CD14-positive monocyte (primary cell): ENCODE measurements around the gene IL15RA. TPM values are rescaled to one million over a fixed set of nuclear protein-coding genes. Genes with fewer than 3 reads are reported as not detected.

Source experiments
- DNase-seq, 3 donors: peaks; one replicate each; pipeline ENCODE4 v3.0.0-alpha.2; 2011 to 2022
- H2AFZ ChIP-seq: 2 replicates; pipeline ENCODE4 v1.6.0; 2012; ENCODE audit warnings: mild to moderate bottlenecking, low read depth, low read length, inconsistent platforms; ENCODE audit not compliant: insufficient read depth, poor library complexity, severe bottlenecking
- H3K27ac ChIP-seq, 2 donors: 1 replicate in 1 of 2; 2 replicates in 1 of 2; pipeline ENCODE4 v1.5.1; 2012 to 2013; ENCODE audit warnings: low read length in 2 of 2, control low read depth in 1 of 2, inconsistent platforms in 1 of 2, low read depth in 1 of 2, mild to moderate bottlenecking in 1 of 2
- H3K27me3 ChIP-seq, 2 donors: one replicate each; pipeline versions ENCODE4 v1.6.0 to v1.6.1; 2011 to 2013; ENCODE audit warnings: low read length in 2 of 2; ENCODE audit not compliant: control insufficient read depth in 2 of 2, insufficient read depth in 2 of 2
- H3K36me3 ChIP-seq, 2 donors: replicated peaks in 1 of 2; 1 replicate in 1 of 2; 2 replicates in 1 of 2; pipeline versions ENCODE4 v1.5.1 to v1.6.1; 2012 to 2013; ENCODE audit warnings: low read length in 2 of 2, control low read depth in 1 of 2, inconsistent platforms in 1 of 2, mild to moderate bottlenecking in 1 of 2; ENCODE audit not compliant: insufficient read depth in 2 of 2, control insufficient read depth in 1 of 2
- H3K4me1 ChIP-seq, 2 donors: 1 replicate in 1 of 2; 2 replicates in 1 of 2; pipeline versions ENCODE4 v1.5.1 to v1.6.1; 2012 to 2013; ENCODE audit warnings: low read length in 2 of 2, control low read depth in 1 of 2, inconsistent platforms in 1 of 2, mild to moderate bottlenecking in 1 of 2, moderate library complexity in 1 of 2; ENCODE audit not compliant: insufficient read depth in 2 of 2, control insufficient read depth in 1 of 2
- H3K4me2 ChIP-seq: replicated peaks from 2 replicates; pipeline ENCODE3; 2012; ENCODE audit warnings: low read length, moderate library complexity, mild to moderate bottlenecking; ENCODE audit not compliant: poor library complexity, severe bottlenecking; ENCODE audit errors: extremely low read depth
- H3K4me3 ChIP-seq, 3 experiments: fragments of 200-600 bp in 1 of 3; sonication (generic) in 1 of 3; replicated peaks in 1 of 3; 1 replicate in 2 of 3; 2 replicates in 1 of 3; pipeline ENCODE4 v1.5.1; 2011 to 2013; ENCODE audit warnings: low read length in 3 of 3, mild to moderate bottlenecking in 3 of 3, control low read depth in 2 of 3, low read depth in 2 of 3, inconsistent platforms in 1 of 3, moderate library complexity in 1 of 3
- H3K79me2 ChIP-seq: 2 replicates; pipeline ENCODE4 v1.6.0; 2012; ENCODE audit warnings: mild to moderate bottlenecking, control low read depth, inconsistent platforms, low read length, moderate library complexity; ENCODE audit not compliant: insufficient read depth
- H3K9ac ChIP-seq: 2 replicates; pipeline ENCODE4 v1.6.0; 2017; ENCODE audit warnings: low read length, mild to moderate bottlenecking; ENCODE audit not compliant: insufficient read depth, poor library complexity, severe bottlenecking
- H3K9me3 ChIP-seq, 2 donors: replicated peaks in 1 of 2; 1 replicate in 1 of 2; 2 replicates in 1 of 2; pipeline versions ENCODE4 v1.5.1 to v1.6.1; 2012 to 2013; ENCODE audit warnings: low read length in 2 of 2, control low read depth in 1 of 2; ENCODE audit not compliant: control insufficient read depth in 1 of 2, insufficient read depth in 1 of 2
- H4K20me1 ChIP-seq: 2 replicates; pipeline ENCODE4 v1.6.0; 2012; ENCODE audit warnings: mild to moderate bottlenecking, low read length, control low read depth, moderate library complexity; ENCODE audit not compliant: insufficient read depth
- H3K27ac Mint-ChIP-seq, 7 donors: one replicate each; pipeline ENCODE4 v1.8.0; 2020; ENCODE audit warnings: mild to moderate bottlenecking in 7 of 7, mixed read lengths in 7 of 7, moderate library complexity in 6 of 7, inconsistent platforms in 2 of 7
- H3K27me3 Mint-ChIP-seq, 3 donors: one replicate each; pipeline ENCODE4 v1.8.0; 2021 to 2022; ENCODE audit warnings: low read depth in 3 of 3, mild to moderate bottlenecking in 3 of 3, mixed read lengths in 3 of 3, moderate library complexity in 3 of 3, inconsistent platforms in 1 of 3
- H3K36me3 Mint-ChIP-seq, 2 donors: one replicate each; pipeline ENCODE4 v1.8.0; 2020; ENCODE audit warnings: mixed read lengths in 2 of 2, inconsistent platforms in 1 of 2, mild to moderate bottlenecking in 1 of 2
- H3K4me1 Mint-ChIP-seq: one replicate; pipeline ENCODE4 v1.8.0; 2020; ENCODE audit warnings: mild to moderate bottlenecking, mixed read lengths
- H3K4me3 Mint-ChIP-seq, 2 donors: one replicate each; pipeline ENCODE4 v1.8.0; 2020; ENCODE audit warnings: mild to moderate bottlenecking in 2 of 2, mixed read lengths in 2 of 2, moderate library complexity in 1 of 2
- H3K9me3 Mint-ChIP-seq, 7 donors: one replicate each; pipeline ENCODE4 v1.8.0; 2020 to 2022; ENCODE audit warnings: mixed read lengths in 7 of 7, mild to moderate bottlenecking in 6 of 7, moderate library complexity in 6 of 7, inconsistent platforms in 2 of 7
- WGBS: methylation state at CpG from one replicate; pipeline ENCODE4 v1.1.5; 2013; ENCODE audit warnings: missing lambda C conversion rate; ENCODE audit not compliant: insufficient coverage; 5-methylcytosine and 5-hydroxymethylcytosine counted together
- intact Hi-C, 2 donors: fragments of 100-400 bp; cut with micrococcal nuclease; formaldehyde crosslinking; loops; one replicate each; pipeline versions ENCODE4 v1.15.0 to v1.15.1; 2023
- polyA plus RNA-seq, 3 donors: library from polyadenylated mRNA; depleted of rRNA in 1 of 3; unstranded in 2 of 3; stranded (reverse) in 1 of 3; fragments of 300-500 nt in 2 of 3; fragments of >200 nt in 1 of 3; fragmentation: Illumina TruSeq in 2 of 3; gene quantifications; 1 replicate in 2 of 3; 2 replicates in 1 of 3; pipeline ENCODE4 v1.2.3, GENCODE V29; 2012 to 2021
- TF ChIP-seq, protein P1 (sequence below): fragments of 200-600 bp; IDR thresholded peaks from one replicate; pipeline ENCODE4 v1.8.0; 2022; ENCODE audit warnings: antibody characterized with exemption, mild to moderate bottlenecking

The IL15RA gene
- polyA plus RNA-seq, 3 donors: 12.4 to 23.1 (median 12.6) TPM

DNA sequence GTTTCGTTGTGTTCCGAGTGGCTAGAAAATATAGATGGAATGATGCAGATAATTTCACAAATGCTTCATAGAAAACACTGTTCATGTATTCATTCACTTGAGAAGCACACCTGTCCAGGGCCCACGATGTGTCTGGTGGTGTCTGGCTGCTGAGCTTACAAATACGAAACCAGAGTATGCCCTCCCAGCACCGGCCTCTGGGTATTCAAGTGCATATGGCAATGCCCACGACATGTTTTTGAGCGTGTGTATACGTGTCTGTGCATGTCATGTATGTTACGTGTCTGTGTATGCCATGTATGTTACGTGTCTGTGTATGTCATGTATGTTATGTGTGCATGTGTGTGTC lies 47.0 kb upstream of the IL15RA start:
- Histone ChIP-seq H3K4me3 (no peak overlapping the region), H3K36me3 (no peaks in the 10 kb centered on the region), H3K27me3 (no peaks in the 10 kb centered on the region), H3K9me3 (no peaks in the 10 kb centered on the region), H3K79me2 (no peaks in the 10 kb centered on the region), H4K20me1 (no peaks in the 10 kb centered on the region), H3K4me2 (no peak overlapping the region), H3K27ac (no peak overlapping the region), H2AFZ (no peak overlapping the region), H3K9ac (no peak overlapping the region), H3K4me1 (no peaks in the 10 kb centered on the region)
- TF ChIP-seq, protein P1, sequence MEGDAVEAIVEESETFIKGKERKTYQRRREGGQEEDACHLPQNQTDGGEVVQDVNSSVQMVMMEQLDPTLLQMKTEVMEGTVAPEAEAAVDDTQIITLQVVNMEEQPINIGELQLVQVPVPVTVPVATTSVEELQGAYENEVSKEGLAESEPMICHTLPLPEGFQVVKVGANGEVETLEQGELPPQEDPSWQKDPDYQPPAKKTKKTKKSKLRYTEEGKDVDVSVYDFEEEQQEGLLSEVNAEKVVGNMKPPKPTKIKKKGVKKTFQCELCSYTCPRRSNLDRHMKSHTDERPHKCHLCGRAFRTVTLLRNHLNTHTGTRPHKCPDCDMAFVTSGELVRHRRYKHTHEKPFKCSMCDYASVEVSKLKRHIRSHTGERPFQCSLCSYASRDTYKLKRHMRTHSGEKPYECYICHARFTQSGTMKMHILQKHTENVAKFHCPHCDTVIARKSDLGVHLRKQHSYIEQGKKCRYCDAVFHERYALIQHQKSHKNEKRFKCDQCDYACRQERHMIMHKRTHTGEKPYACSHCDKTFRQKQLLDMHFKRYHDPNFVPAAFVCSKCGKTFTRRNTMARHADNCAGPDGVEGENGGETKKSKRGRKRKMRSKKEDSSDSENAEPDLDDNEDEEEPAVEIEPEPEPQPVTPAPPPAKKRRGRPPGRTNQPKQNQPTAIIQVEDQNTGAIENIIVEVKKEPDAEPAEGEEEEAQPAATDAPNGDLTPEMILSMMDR: no peak
- Mint-ChIP-seq H3K4me1 (peaks cover 2% of the 10 kb centered on the region), H3K9me3 (peaks cover 0 to 4% (median 0%) of the 10 kb centered on the region in 7 donors), H3K36me3 (no peaks in the 10 kb centered on the region), H3K4me3 (no peak overlapping the region), H3K27ac (no peak overlapping the region), H3K27me3 (peaks cover 0 to 2% (median 1%) of the 10 kb centered on the region in 3 donors)
- DNase-seq: no peak
- WGBS: 84% methylated on average over 8 of the region's 10 CpGs
- intact Hi-C loops: no loop called here

DNA sequence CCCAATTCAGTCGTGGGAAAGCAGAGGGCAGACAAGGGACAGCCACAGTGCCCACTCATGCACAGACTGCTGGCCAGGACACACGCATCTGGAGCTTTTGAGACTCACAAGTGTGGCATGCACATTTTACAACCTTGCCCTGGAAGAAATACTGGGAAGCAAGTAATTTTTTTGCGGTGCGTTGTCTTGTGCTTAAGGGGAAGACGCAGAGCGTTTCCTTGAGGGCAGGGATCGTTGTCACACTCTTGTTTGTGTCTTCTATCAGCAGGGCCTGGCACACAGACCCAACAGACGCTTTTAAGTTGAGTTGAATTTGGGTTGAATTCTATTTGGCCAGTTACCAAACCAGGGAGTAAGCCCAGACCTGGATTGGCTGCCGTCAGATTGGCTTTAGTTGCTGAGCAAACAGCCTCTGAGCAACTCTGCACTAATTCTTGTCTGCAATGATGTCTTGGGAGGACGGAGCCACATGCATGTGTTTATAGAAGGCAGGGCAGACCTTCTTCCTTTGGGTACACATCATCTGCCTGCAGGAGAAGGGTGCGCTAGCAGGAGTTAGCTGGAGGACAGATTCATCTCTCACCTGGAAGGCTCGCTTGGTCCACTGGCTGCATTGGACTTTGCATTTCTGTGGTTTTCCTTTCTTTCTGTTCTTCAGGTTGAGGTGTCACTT lies 46.5 kb upstream of the IL15RA start:
- Histone ChIP-seq H3K36me3 (no peaks in the 10 kb centered on the region), H3K27me3 (no peaks in the 10 kb centered on the region), H3K9ac (no peak overlapping the region), H3K4me2 (no peak overlapping the region), H3K4me1 (no peaks in the 10 kb centered on the region), H3K27ac (no peak overlapping the region), H3K4me3 (no peak overlapping the region), H3K79me2 (no peaks in the 10 kb centered on the region), H2AFZ (no peak overlapping the region), H4K20me1 (no peaks in the 10 kb centered on the region), H3K9me3 (no peaks in the 10 kb centered on the region)
- intact Hi-C loops: no loop called here
- Mint-ChIP-seq H3K27ac (no peak overlapping the region), H3K27me3 (peaks cover 0 to 2% (median 2%) of the 10 kb centered on the region in 3 donors), H3K9me3 (peaks cover 0 to 2% (median 0%) of the 10 kb centered on the region in 7 donors), H3K4me3 (no peak overlapping the region), H3K4me1 (peaks cover 2% of the 10 kb centered on the region), H3K36me3 (no peaks in the 10 kb centered on the region)
- WGBS: 88% methylated on average over 10 of the region's 12 CpGs
- TF ChIP-seq, protein P1: no peak
- DNase-seq: no peak
